Epidermal melanocyte (primary cell): ENCODE data around the gene ACTBL2.
"Not testable (repeated sequence)": the region's sequence is repeated elsewhere in the genome, so short reads cannot be mapped to it uniquely, and the experiment has no call there.

Source experiments
- DNase-seq: peaks from one replicate; pipeline ENCODE4 v3.0.0; 2011; ENCODE audit warnings: low spot score; ENCODE audit not compliant: insufficient read length

The ACTBL2 gene

GRCh38 chr5:57494104-57495098 is 11.8 kb upstream of the ACTBL2 start:
- DNase-seq, result peak; percentile 59

GRCh38 chr5:57493034-57493433 is 10.4 kb upstream of the ACTBL2 start:
- DNase-seq, result no peak

DNA sequence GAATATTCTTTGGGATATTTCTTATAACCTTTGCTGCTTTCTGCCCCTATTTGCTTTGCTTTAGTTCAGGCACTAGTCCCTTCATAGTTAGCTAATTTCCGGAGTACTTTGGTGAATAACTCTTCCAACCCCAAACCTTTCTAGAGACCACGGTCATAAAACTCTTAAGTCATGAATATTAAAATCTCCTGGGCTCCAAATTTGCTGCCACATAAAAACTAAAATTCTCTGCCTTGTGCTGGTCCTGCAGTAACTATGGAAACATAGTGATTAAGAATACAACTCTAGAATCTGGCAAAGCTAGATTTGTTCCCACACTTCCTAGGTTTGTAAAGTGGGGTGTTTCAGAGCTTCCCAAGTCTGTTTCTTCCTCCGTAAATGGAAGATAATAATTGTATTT is 10.0 kb upstream of the ACTBL2 start:
- no peak for DNase-seq

- DNase-seq, result no peak
Measured at GRCh38 chr5:57491369-57491965, 8.9 kb upstream of the ACTBL2 start.

- DNase-seq, result no peak
Measured at GRCh38 chr5:57488215-57488955, 5.8 kb upstream of the ACTBL2 start.

DNA sequence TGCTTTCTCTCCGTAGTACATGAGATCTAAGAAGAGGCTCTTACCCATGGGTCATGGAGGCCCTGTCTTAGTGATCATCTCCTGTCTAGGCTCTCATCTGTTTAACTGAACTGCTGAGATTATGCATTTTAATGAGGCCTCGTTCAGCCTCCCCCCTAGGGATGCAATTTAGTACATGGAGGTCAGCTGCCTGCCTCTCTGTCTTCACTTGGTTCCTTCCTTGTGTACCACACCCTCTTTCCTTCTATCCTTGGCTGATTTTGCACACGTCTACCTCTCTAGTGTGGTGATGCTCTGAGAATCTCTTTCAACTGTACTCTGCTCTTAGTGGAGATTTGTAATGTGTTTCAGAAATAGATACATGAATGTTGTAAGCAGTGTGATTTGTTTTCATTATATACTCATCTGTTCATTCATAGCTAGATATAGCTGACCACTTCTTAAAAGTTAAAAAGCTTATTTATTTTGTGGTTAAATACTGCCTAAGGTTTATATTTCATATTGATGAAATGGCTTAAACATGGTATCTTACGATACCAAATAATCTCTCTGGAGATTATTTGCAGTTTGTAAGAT is 3.5 kb upstream of the ACTBL2 start:
- no peak for DNase-seq

GRCh38 chr5:57478826-57479225 is 3.8 kb downstream of the ACTBL2 start:
- no peak for DNase-seq

DNA sequence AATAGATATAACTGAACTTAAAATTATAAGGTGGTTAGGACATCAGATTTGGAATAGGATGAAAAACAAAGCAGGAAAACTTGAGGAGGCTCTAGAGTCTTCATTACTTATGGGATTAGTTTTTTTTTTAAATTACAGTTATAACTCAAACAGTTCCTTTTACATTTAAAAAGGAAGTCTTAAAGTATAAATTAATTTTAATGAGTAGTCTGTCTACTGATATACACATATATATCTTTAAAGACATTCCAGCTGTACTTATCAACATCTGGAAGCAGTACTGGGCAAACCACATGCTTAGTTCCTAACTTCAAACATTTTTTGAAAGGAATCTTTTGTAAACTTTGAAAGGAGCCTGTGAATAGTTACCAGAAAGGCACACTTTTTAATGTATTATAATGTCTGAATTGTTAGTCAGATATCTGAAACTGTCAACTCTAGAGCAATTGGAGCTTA is 6.0 kb downstream of the ACTBL2 start:
- DNase-seq, result peak; percentile 49

GRCh38 chr5:57470339-57470738 is 12.3 kb downstream of the ACTBL2 start:
- no peak for DNase-seq

DNA sequence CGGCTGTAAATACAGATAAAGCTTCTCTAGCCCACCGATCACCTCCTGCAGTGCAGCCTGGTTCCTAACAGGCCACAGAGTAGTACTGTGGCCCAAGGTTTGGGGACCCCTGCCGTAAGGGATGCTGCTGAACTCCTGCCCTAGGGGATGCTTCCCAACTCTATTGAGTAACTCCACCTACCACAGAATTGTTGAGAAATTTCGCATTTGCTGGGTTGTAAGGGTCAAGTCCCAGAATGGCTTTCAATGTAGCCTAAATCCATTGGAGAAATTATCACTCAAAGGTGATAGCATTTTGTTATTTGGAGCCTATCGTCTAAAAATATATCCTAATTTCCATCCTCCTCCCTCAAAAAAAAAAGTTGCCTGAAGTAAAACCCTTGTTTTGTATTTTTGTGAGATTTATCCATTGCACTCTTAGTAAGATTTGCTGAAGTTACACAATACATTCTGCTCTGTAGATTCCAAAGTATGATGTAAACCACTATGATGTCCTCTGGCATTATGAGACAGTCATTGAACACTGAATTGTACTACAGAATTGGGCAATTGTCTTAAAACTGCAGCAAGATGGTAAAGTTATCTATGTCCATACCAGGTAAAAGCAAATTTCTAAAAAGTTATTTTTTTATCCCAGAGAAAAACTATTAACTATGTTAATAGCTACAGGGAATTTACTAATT is 14.0 kb downstream of the ACTBL2 start:
- no peak for DNase-seq

GRCh38 chr5:57466544-57466943 is 16.1 kb downstream of the ACTBL2 start:
- no peak for DNase-seq

DNA sequence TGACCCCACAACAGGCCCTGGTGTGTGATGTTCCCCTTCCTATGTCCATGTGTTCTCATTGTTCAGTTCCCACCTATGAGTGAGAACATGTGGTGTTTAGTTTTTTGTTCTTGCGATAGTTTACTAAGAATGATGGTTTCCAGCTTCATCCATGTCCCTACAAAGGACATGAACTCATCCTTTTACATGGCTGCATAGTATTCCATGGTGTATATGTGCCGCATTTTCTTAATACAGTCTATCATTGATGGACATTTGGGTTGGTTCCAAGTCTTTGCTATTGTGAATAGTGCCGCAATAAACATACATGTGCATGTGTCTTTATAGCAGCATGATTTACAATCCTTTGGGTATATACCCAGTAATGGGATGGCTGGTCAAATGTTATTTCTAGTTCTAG is 22.6 kb downstream of the ACTBL2 start:
- DNase-seq, result not testable (repeated sequence)

- no peak for DNase-seq
Measured at GRCh38 chr5:57458443-57458842, 24.2 kb downstream of the ACTBL2 start.

- DNase-seq, result no peak
Measured at GRCh38 chr5:57456531-57457135, 26.0 kb downstream of the ACTBL2 start.

- DNase-seq, result peak; percentile 65
Measured at GRCh38 chr5:57455511-57456455, 26.8 kb downstream of the ACTBL2 start.

- DNase-seq, result no peak
Measured at GRCh38 chr5:57454896-57455295, 27.7 kb downstream of the ACTBL2 start.

- no peak for DNase-seq
Measured at GRCh38 chr5:57453728-57454127, 28.9 kb downstream of the ACTBL2 start.

GRCh38 chr5:57452885-57453284 is 29.7 kb downstream of the ACTBL2 start:
- no peak for DNase-seq
